HEK293T (cell line): Measurements from ENCODE around the gene GARIN5A.

Source experiments
- CTCF ChIA-PET: fragments of 350-600 bp; formaldehyde crosslinking; extraction: SDS; loops from one replicate; lab custom pipeline; 2021; ENCODE audit warnings: antibody characterized with exemption, inconsistent platforms; lab: Yijun Ruan, JAX
- POLR2A ChIA-PET: fragments of 350-600 bp; formaldehyde crosslinking; extraction: SDS; loops from one replicate; lab custom pipeline; 2020; ENCODE audit warnings: antibody characterized with exemption, inconsistent platforms; lab: Yijun Ruan, JAX
- DNase-seq: peaks from one replicate; pipeline ENCODE4 v3.0.0; 2012; ENCODE audit warnings: mixed read lengths; ENCODE audit errors: extremely low spot score
- ARNT ChIP-seq: fragments of 450-650 bp; IDR thresholded peaks from 2 replicates; pipeline ENCODE4 v1.6.1; 2017; ENCODE audit warnings: mild to moderate bottlenecking
- BHLHE40 ChIP-seq: fragments of 450-650 bp; IDR thresholded peaks from 2 replicates; pipeline ENCODE4 v1.6.1; 2016; ENCODE audit warnings: mild to moderate bottlenecking, moderate library complexity, borderline replicate concordance
- CTBP1 ChIP-seq: fragments of 450-650 bp; IDR thresholded peaks from 2 replicates; pipeline ENCODE4 v1.6.1; 2016; ENCODE audit warnings: borderline replicate concordance
- ELF4 ChIP-seq: fragments of 450-650 bp; IDR thresholded peaks from 2 replicates; pipeline ENCODE4 v1.6.1; 2017; ENCODE audit warnings: antibody characterized with exemption
- FOXA1 ChIP-seq: fragments of 450-650 bp; IDR thresholded peaks from 2 replicates; pipeline ENCODE4 v1.6.1; 2016; ENCODE audit warnings: mild to moderate bottlenecking
- FOXK2 ChIP-seq: fragments of 450-650 bp; IDR thresholded peaks from 2 replicates; pipeline ENCODE4 v1.6.1; 2016; ENCODE audit warnings: mild to moderate bottlenecking
- FOXM1 ChIP-seq: fragments of 450-650 bp; IDR thresholded peaks from 2 replicates; pipeline ENCODE4 v1.6.1; 2017; ENCODE audit warnings: mild to moderate bottlenecking, borderline replicate concordance
- HDGF ChIP-seq: fragments of 450-650 bp; IDR thresholded peaks from 2 replicates; pipeline ENCODE4 v1.6.1; 2017; ENCODE audit warnings: antibody characterized with exemption, borderline replicate concordance
- L3MBTL2 ChIP-seq: fragments of 450-650 bp; conservative IDR thresholded peaks from 2 replicates; pipeline ENCODE4 v1.6.1; 2016; ENCODE audit warnings: mild to moderate bottlenecking
- LEF1 ChIP-seq: fragments of 450-650 bp; IDR thresholded peaks from 2 replicates; pipeline ENCODE4 v1.6.1; 2017; ENCODE audit warnings: mild to moderate bottlenecking, borderline replicate concordance
- NFRKB ChIP-seq: fragments of 450-650 bp; IDR thresholded peaks from 2 replicates; pipeline ENCODE4 v1.6.1; 2016; ENCODE audit warnings: mild to moderate bottlenecking, moderate library complexity
- SP1 ChIP-seq: fragments of 450-650 bp; IDR thresholded peaks from 2 replicates; pipeline ENCODE4 v1.6.1; 2017
- SUZ12 ChIP-seq: fragments of 450-650 bp; IDR thresholded peaks from 2 replicates; pipeline ENCODE4 v1.6.1; 2016; ENCODE audit warnings: mild to moderate bottlenecking
- TARDBP ChIP-seq: fragments of 450-650 bp; IDR thresholded peaks from 2 replicates; pipeline ENCODE4 v1.6.1; 2016
- ZNF384 ChIP-seq: fragments of 450-650 bp; IDR thresholded peaks from 2 replicates; pipeline ENCODE4 v1.6.1; 2016
- TF ChIP-seq, protein P1 (sequence below): fragments of 450-650 bp; IDR thresholded peaks from 2 replicates; pipeline ENCODE4 v1.6.1; 2016

The GARIN5A gene

GRCh38 chr19:50482271-50482855, 5.7 kb upstream of the GARIN5A start:
- no peak for DNase-seq
- POLR2A ChIA-PET, result no interaction called here
- CTCF ChIA-PET, result no interaction called here
- TF ChIP-seq ARNT (no peak), NFRKB (no peak), HDGF (no peak), FOXM1 (no peak)

DNA sequence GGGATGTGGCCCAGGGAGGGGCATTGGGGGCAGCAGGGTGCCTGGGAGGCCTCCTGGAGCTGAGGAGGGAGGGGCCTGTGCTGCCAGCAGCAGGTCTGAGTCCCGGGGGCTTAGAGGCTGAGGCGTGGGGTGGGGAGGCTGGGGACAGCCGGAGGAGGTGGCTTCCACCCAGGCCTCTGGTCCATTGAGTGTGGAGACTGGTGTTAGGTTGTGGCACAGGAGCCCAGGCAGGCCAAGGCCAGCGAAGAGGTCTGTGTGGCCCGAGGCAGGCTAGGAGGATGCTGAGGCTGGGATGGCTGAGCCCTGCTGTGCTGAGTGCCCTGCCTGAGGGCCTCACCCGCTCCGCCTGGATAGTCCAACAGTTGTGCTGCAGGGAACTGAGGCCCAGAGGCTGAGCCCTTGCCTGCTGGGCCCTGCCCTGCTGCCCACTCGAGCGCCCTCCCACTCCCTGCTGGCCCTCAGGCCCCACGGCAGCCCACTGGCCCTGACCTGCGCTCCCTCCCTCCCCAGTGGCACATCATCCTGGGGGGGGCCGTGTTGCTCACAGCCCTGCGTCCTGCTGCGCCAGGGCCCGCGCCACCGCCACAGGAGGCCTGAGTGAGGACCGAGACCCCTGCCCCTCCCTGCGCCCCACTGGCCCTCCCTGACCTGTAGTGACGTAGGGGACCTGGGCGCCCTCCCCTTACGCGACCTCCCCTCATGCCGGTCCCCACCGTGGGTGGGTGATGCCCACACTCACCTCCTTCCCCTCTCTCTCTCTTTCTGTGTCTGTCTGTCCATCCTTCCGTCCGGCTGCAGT, 4.9 kb upstream of the GARIN5A start:
- no peak for DNase-seq
- no peak for TF ChIP-seq NFRKB
- no peak for TF ChIP-seq ELF4
- TF ChIP-seq LEF1, result no peak
- no peak for TF ChIP-seq FOXM1
- TF ChIP-seq L3MBTL2, result no peak
- TF ChIP-seq, protein P1, sequence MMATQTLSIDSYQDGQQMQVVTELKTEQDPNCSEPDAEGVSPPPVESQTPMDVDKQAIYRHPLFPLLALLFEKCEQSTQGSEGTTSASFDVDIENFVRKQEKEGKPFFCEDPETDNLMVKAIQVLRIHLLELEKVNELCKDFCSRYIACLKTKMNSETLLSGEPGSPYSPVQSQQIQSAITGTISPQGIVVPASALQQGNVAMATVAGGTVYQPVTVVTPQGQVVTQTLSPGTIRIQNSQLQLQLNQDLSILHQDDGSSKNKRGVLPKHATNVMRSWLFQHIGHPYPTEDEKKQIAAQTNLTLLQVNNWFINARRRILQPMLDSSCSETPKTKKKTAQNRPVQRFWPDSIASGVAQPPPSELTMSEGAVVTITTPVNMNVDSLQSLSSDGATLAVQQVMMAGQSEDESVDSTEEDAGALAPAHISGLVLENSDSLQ, result no peak
- TF ChIP-seq BHLHE40, result no peak
- TF ChIP-seq SUZ12, result no peak
- TF ChIP-seq FOXK2, result no peak
- TF ChIP-seq ZNF384, result no peak
- no peak for TF ChIP-seq CTBP1
- POLR2A ChIA-PET, result no interaction called here
- CTCF ChIA-PET, result no interaction called here

GRCh38 chr19:50480281-50481111, 3.8 kb upstream of the GARIN5A start:
- DNase-seq, result no peak
- CTCF ChIA-PET, result no interaction called here
- POLR2A ChIA-PET, result no interaction called here
- TF ChIP-seq L3MBTL2 (no peak), ELF4 (no peak), TARDBP (no peak), ARNT (no peak), FOXK2 (no peak), HDGF (no peak), SUZ12 (no peak), BHLHE40 (no peak), LEF1 (no peak), FOXM1 (no peak), FOXA1 (no peak), NFRKB (no peak), SP1 (no peak)
- TF ChIP-seq, protein P1, result no peak

- ChIA-PET CTCF (interaction anchor here (0.8 to 1.9 kb wide), 4 partner anchors 9 to 111 kb away, joined by 3 to 14 read pairs (median 4); no protein-coding TSS in a partner anchor), POLR2A (interaction anchor here (1.0 kb wide), 1 partner anchor 31 kb away, joined by 3 read pairs; the partner anchor contains the start of gene JOSD2)
- TF ChIP-seq HDGF (no peak), ELF4 (no peak), L3MBTL2 (no peak), TARDBP (no peak), NFRKB (no peak), SUZ12 (no peak), FOXM1 (no peak), SP1 (no peak), LEF1 (no peak), BHLHE40 (no peak), FOXK2 (no peak), CTBP1 (no peak), ARNT (no peak), FOXA1 (no peak), ZNF384 (no peak)
- TF ChIP-seq, protein P1, result no peak
- DNase-seq, result no peak
Measured at GRCh38 chr19:50479761-50480251, 3.2 kb upstream of the GARIN5A start.

- ChIA-PET CTCF (interaction anchor here (0.8 to 1.9 kb wide), 6 partner anchors 9 to 110 kb away, joined by 3 to 14 read pairs (median 4); no protein-coding TSS in a partner anchor), POLR2A (interaction anchor here (0.6 to 1.0 kb wide), 2 partner anchors 32 to 129 kb away, joined by 3 read pairs; partner anchors contain the start of gene JOSD2)
- DNase-seq, result peak; percentile 75
- TF ChIP-seq SUZ12, result no peak
- TF ChIP-seq FOXA1, result no peak
- TF ChIP-seq, protein P1, result peak; percentile 51
- TF ChIP-seq SP1, result no peak
Measured at GRCh38 chr19:50478901-50479715, 2.5 kb upstream of the GARIN5A start.
